Fibroblast of the aortic adventitia (primary cell): ENCODE measurements around the gene LEFTY1. TPM values are rescaled to one million over a fixed set of nuclear protein-coding genes. Genes with fewer than 3 reads are reported as not detected.

Experiments used
- DNase-seq: peaks from one replicate; pipeline ENCODE4 v3.0.0-alpha.2; 2010; ENCODE audit warnings: low read depth
- H3K4me3 ChIP-seq: 2 replicates; pipeline ENCODE4 v1.5.1; 2011; ENCODE audit warnings: low read depth, mild to moderate bottlenecking, control low read depth, low read length, moderate library complexity
- total RNA-seq: library from RNA; depleted of rRNA; stranded (reverse); fragments of >200 nt; gene quantifications from 2 replicates; pipeline ENCODE4 v1.2.3, GENCODE V29; 2012; ENCODE audit warnings: low replicate concordance
- TF ChIP-seq, protein P1 (sequence below): IDR thresholded peaks from 2 replicates; pipeline ENCODE4 v1.5.1; 2011; ENCODE audit warnings: mild to moderate bottlenecking, low read length, control low read depth, inconsistent platforms; ENCODE audit not compliant: insufficient read depth

LEFTY1 gene
- total RNA-seq, 1 donor: not detected

DNA sequence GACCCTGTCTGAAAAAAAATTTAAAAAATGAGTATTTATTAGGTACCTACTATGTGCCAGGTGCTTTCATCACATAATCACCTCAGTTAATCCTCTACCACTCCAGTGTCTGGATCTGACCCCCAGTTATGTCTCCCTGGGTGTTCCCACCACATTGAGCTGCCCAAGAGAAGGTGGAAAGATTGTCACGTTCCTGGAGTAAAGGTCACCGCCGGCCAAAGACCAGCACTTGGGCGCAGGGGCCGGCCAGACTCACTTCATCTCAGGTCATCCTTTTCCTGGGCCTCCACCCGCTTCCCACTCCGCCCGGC is 34.4 kb upstream of the LEFTY1 start:
- TF ChIP-seq, protein P1, sequence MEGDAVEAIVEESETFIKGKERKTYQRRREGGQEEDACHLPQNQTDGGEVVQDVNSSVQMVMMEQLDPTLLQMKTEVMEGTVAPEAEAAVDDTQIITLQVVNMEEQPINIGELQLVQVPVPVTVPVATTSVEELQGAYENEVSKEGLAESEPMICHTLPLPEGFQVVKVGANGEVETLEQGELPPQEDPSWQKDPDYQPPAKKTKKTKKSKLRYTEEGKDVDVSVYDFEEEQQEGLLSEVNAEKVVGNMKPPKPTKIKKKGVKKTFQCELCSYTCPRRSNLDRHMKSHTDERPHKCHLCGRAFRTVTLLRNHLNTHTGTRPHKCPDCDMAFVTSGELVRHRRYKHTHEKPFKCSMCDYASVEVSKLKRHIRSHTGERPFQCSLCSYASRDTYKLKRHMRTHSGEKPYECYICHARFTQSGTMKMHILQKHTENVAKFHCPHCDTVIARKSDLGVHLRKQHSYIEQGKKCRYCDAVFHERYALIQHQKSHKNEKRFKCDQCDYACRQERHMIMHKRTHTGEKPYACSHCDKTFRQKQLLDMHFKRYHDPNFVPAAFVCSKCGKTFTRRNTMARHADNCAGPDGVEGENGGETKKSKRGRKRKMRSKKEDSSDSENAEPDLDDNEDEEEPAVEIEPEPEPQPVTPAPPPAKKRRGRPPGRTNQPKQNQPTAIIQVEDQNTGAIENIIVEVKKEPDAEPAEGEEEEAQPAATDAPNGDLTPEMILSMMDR: no peak
- peak overlapping the region; percentile 93 for H3K4me3 ChIP-seq
- no peak for DNase-seq

DNA sequence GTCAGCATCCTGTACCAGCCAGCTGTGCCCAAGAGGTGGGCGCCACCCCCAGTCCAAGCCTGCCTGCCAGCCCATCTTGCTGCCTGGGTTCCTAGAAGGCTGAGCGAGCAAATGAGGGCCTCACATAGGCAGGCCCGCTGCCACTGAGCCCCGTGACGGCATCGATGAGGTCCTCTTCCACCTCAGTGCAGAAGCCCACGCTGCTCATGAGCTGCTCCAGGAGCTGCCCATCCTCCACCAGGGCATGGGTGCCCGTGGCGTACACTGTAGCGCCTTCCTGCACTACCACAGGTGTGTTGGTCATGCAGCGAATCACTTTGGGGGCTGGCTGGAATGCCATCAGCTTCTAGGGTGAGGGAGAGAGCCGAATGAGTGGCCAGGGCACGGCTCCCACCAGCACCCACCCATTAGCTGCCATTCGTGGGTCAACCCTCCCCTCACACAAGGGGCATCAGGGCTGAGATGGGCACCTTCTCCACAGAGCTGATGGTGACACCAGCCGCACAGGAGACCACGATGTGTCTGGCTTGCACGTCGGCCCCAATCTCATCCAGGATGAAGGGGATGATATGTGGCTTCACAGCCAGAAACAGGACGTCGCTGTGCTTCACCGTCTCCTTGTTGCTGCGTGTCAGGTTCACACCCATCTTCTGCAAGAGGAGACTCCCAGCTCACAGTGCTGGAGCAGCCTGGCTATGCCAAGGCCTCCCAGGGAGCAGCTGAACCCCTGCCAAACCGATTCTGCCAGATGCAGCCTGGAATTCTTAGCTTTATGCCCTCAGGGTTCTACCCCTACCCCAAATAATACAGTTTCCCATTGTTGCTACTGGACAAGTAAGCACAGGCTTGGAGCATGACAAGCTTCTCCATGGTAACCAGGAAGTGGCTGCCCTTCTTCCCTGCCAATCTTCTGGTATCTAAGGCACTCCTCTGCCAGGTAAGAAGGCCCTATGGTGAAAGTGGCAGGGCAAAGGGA is 33.1 kb upstream of the LEFTY1 start:
- DNase-seq: no peak
- no peak overlapping the region for H3K4me3 ChIP-seq
- TF ChIP-seq, protein P1: no peak

DNA sequence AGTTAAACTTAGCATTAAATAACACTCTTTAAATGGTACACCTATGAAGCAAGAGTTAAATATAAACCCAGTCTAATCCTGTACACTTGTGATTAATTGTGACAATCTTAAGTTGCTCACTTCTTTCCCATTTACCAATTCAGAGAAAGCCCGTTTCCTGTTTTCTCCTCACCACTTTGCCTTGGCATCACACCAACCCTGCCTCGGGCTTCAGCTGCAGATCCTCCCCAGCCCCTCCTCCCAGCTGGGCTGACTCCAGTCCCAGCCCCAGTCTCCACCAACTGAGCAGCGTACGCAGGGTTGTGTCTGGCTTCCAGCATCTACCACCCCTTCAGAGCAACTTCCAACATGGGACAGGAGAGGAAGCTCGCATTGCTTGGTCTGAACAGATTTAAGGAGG is 31.0 kb upstream of the LEFTY1 start:
- DNase-seq: peak; percentile 84
- TF ChIP-seq, protein P1: no peak
- no peak overlapping the region for H3K4me3 ChIP-seq

DNA sequence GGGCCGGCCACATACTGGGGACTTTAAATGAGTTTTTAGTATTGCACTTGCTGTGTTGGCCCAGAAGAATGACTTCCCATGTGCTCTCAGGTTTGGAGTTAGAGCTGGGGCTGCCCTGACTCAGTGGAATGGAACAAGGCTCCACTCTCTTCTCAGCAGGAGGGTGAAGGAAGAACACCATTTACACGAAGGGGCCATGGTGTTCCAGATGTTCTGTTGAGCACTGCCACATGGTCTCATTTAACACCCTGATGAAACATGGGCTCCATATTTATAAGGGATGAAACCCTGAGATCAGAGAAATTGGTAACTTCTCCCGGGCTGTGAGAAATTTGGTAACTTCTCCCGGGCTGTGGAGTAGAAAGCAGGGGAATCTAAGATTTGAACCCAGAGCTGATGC is 29.3 kb upstream of the LEFTY1 start:
- DNase-seq: no peak
- TF ChIP-seq, protein P1: no peak
- no peak overlapping the region for H3K4me3 ChIP-seq

DNA sequence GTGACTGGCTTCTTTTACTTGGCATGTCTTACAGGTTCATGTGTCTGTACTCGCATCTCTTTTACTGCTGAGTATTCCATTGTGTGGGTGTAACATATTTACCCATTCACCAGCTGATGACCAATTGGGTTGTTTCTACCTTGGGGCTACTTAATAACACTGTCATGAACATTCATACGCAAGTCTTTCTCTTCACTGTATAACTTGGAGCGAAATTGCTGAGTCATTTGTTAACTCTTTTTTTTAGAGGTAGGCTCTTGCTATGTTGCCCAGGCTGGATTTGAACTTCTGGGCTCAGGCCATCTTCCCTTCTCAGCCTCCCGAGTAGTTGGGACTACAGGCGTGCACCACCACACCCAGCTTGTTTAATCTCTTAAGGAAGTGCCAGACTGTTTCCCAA is 28.6 kb upstream of the LEFTY1 start:
- no peak for DNase-seq
- TF ChIP-seq, protein P1: no peak
- H3K4me3 ChIP-seq: no peak overlapping the region

DNA sequence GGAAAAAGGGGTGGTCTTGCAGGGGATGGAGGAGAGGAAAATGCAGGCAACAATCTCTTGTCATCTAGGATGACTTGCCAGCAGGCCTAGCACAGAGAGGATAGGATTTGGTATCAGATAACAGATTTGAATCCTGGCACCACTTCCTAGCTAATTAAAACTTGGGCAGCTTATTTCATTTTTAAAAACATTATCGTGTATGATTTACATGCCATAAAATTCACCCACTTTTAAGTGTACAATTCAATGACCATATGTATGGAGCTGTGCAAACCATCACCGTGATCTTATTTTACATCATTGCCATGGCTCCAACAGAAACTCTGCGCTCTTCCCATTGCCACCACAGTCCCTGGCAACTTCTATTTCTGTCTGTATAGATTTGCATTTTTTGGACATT is 28.2 kb upstream of the LEFTY1 start:
- no peak overlapping the region for H3K4me3 ChIP-seq

More for the DNA sequence above, 28.2 kb upstream of the LEFTY1 start:
- DNase-seq: no peak
- TF ChIP-seq, protein P1: no peak
